ENCODE results near the gene KRI1. TPM values are rescaled to one million over a fixed set of nuclear protein-coding genes. Genes with fewer than 3 reads are reported as not detected.

KRI1 gene
- total and polyA plus RNA-seq, 2 experiments from 2014 or later = 23.8 to 43.2 TPM

DNA sequence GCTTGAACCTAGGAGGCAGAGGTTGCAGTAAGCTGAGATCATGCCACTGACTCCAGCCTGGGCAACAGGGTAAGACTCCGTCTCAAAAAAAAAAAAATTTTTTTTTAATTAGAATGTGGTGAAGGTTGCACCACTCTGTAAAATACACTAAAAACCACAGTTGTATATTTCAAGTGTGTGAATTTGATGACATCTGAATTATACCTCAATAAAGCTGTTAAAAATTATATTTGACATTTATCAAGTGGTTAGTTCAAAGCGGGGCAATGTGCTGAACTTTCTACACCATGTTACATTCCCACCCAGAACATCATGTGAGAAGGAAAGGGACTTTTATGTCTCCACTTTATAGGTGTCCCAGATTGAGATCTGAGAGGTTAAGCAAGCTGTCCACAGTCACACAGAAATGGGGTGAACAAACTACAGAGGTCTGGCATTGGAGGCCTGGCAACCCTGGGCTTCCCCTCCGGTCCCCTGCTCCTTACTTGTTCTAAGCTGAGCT lies 42.6 kb downstream of the KRI1 start:
- H3K9me3 Mint-ChIP-seq = no peaks in the 10 kb centered on the region; the same call in 2 of the 3 replicates
- Histone ChIP-seq H3K27ac (ENCODE audit: low read depth) (no peak overlapping the region), H3K27me3 (ENCODE audit: insufficient read depth) (peaks cover 24% of the 10 kb centered on the region), H3K36me3 (ENCODE audit: insufficient read depth) (no peaks in the 10 kb centered on the region; the same call in 1 of the 2 replicates), H2AFZ (no peak overlapping the region), H3K79me2 (replicated peaks; ENCODE audit: insufficient read depth) (no peaks in the 10 kb centered on the region), H3K4me3 (no peak overlapping the region), H4K20me1 (replicated peaks; ENCODE audit: insufficient read depth) (no peaks in the 10 kb centered on the region), H3K4me2 (no peak overlapping the region), H3F3A (replicated peaks; ENCODE audit: low read depth) (0 out of 2 replicates have a peak, but pooled peaks cover 11% of the 10 kb centered on the region), H3K4me1 (ENCODE audit: insufficient read depth) (peaks cover 7% of the 10 kb centered on the region), H3K9me2 (ENCODE audit: insufficient read depth) (no peaks in the 10 kb centered on the region)
- H3K27me3 Mint-ChIP-seq (ENCODE audit: insufficient read depth, low read depth, poor library complexity) = peaks cover 16% of the 10 kb centered on the region
- TF ChIP-seq POLR2AphosphoS5 (IDR thresholded peaks at IDR 0.05; ENCODE audit: low read depth) = no peak
- no peak for TF ChIP-seq EZH2phosphoT487 (IDR thresholded peaks at IDR 0.05; ENCODE audit: unreplicated experiment)
- no peak for TF ChIP-seq ZNF331 (CRISPR knock-in tag; IDR thresholded peaks at IDR 0.05; ENCODE audit: low read depth)
- TF ChIP-seq EZH2 (IDR thresholded peaks at IDR 0.05; ENCODE audit: low read depth, unreplicated experiment) = no peak
- TF ChIP-seq STAT1 (IDR thresholded peaks at IDR 0.05; ENCODE audit: unreplicated experiment) = no peak
- TF ChIP-seq, protein P1, sequence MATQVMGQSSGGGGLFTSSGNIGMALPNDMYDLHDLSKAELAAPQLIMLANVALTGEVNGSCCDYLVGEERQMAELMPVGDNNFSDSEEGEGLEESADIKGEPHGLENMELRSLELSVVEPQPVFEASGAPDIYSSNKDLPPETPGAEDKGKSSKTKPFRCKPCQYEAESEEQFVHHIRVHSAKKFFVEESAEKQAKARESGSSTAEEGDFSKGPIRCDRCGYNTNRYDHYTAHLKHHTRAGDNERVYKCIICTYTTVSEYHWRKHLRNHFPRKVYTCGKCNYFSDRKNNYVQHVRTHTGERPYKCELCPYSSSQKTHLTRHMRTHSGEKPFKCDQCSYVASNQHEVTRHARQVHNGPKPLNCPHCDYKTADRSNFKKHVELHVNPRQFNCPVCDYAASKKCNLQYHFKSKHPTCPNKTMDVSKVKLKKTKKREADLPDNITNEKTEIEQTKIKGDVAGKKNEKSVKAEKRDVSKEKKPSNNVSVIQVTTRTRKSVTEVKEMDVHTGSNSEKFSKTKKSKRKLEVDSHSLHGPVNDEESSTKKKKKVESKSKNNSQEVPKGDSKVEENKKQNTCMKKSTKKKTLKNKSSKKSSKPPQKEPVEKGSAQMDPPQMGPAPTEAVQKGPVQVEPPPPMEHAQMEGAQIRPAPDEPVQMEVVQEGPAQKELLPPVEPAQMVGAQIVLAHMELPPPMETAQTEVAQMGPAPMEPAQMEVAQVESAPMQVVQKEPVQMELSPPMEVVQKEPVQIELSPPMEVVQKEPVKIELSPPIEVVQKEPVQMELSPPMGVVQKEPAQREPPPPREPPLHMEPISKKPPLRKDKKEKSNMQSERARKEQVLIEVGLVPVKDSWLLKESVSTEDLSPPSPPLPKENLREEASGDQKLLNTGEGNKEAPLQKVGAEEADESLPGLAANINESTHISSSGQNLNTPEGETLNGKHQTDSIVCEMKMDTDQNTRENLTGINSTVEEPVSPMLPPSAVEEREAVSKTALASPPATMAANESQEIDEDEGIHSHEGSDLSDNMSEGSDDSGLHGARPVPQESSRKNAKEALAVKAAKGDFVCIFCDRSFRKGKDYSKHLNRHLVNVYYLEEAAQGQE (IDR thresholded peaks at IDR 0.05; ENCODE audit: unreplicated experiment) = no peak
- no peak for TF ChIP-seq CREB1 (CRISPR knock-in tag; IDR thresholded peaks at IDR 0.05; ENCODE audit: low read depth)
- no peak for TF ChIP-seq CTCF (conservative IDR thresholded peaks at IDR 0.05; ENCODE audit: low read depth in 2 of 2)
- no peak for TF ChIP-seq ZNF114 (CRISPR knock-in tag; IDR thresholded peaks at IDR 0.05)
- TF ChIP-seq ZNF462 (CRISPR knock-in tag; IDR thresholded peaks at IDR 0.05) = no peak
- TF ChIP-seq JUNB (IDR thresholded peaks at IDR 0.05; ENCODE audit: unreplicated experiment) = no peak
- TF ChIP-seq, protein P2, sequence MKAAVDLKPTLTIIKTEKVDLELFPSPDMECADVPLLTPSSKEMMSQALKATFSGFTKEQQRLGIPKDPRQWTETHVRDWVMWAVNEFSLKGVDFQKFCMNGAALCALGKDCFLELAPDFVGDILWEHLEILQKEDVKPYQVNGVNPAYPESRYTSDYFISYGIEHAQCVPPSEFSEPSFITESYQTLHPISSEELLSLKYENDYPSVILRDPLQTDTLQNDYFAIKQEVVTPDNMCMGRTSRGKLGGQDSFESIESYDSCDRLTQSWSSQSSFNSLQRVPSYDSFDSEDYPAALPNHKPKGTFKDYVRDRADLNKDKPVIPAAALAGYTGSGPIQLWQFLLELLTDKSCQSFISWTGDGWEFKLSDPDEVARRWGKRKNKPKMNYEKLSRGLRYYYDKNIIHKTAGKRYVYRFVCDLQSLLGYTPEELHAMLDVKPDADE (IDR thresholded peaks at IDR 0.05) = no peak
- TF ChIP-seq NANOG (IDR thresholded peaks at IDR 0.05; ENCODE audit: borderline replicate concordance) = no peak
- no peak overlapping the region for H3K27ac Mint-ChIP-seq
- no peak for ATAC-seq
- no peaks in the 10 kb centered on the region; the same call in 2 of the 3 replicates for H3K36me3 Mint-ChIP-seq (ENCODE audit: low read depth)
- peaks cover 15% of the 10 kb centered on the region for H3K4me1 Mint-ChIP-seq
- no peak for DNase-seq (ENCODE audit: low spot score)
- no peak overlapping the region for H3K4me3 Mint-ChIP-seq

Measured in GM23338 (cell line).